ENCODE measurements around the gene TEX264.

The TEX264 gene

GRCh38 chr3:51710631-51711351 lies 39.7 kb downstream of the TEX264 start:
- no peaks in the 10 kb centered on the region for H3K4me1 ChIP-seq (ENCODE audit: insufficient read depth, low read length)
- H3K9me3 ChIP-seq (ENCODE audit: control insufficient read depth, insufficient read depth, low read length): no peaks in the 10 kb centered on the region
- no peaks in the 10 kb centered on the region for H3K36me3 ChIP-seq (ENCODE audit: insufficient read depth, low read length)
- H3K9ac ChIP-seq (ENCODE audit: low read depth, low read length): no peak overlapping the region

- no peaks in the 10 kb centered on the region for H3K36me3 ChIP-seq (ENCODE audit: insufficient read depth, low read length)
- H3K4me1 ChIP-seq (ENCODE audit: insufficient read depth, low read length): no peaks in the 10 kb centered on the region
- H3K9me3 ChIP-seq (ENCODE audit: control insufficient read depth, insufficient read depth, low read length): no peaks in the 10 kb centered on the region
- no peak overlapping the region for H3K9ac ChIP-seq (ENCODE audit: low read depth, low read length)
Measured at GRCh38 chr3:51711352-51712037, 40.4 kb downstream of the TEX264 start.

GRCh38 chr3:51712038-51712420 lies 41.0 kb downstream of the TEX264 start:
- Histone ChIP-seq H3K9me3 (ENCODE audit: control insufficient read depth, insufficient read depth, low read length) (no peaks in the 10 kb centered on the region), H3K36me3 (ENCODE audit: insufficient read depth, low read length) (no peaks in the 10 kb centered on the region), H3K9ac (ENCODE audit: low read depth, low read length) (no peak overlapping the region), H3K4me1 (ENCODE audit: insufficient read depth, low read length) (no peaks in the 10 kb centered on the region)

- no peaks in the 10 kb centered on the region for H3K4me1 ChIP-seq (ENCODE audit: insufficient read depth, low read length)
- H3K9me3 ChIP-seq (ENCODE audit: control insufficient read depth, insufficient read depth, low read length): no peaks in the 10 kb centered on the region
- no peaks in the 10 kb centered on the region for H3K36me3 ChIP-seq (ENCODE audit: insufficient read depth, low read length)
- no peak overlapping the region for H3K9ac ChIP-seq (ENCODE audit: low read depth, low read length)
Measured at GRCh38 chr3:51712511-51712931, 41.5 kb downstream of the TEX264 start.

GRCh38 chr3:51712963-51713362 lies 41.9 kb downstream of the TEX264 start:
- no peaks in the 10 kb centered on the region for H3K36me3 ChIP-seq (ENCODE audit: insufficient read depth, low read length)
- no peaks in the 10 kb centered on the region for H3K9me3 ChIP-seq (ENCODE audit: control insufficient read depth, insufficient read depth, low read length)
- no peaks in the 10 kb centered on the region for H3K4me1 ChIP-seq (ENCODE audit: insufficient read depth, low read length)
- no peak overlapping the region for H3K9ac ChIP-seq (ENCODE audit: low read depth, low read length)

GRCh38 chr3:51715231-51715976 lies 44.4 kb downstream of the TEX264 start:
- Histone ChIP-seq H3K9ac (ENCODE audit: low read depth, low read length) (no peak overlapping the region), H3K9me3 (ENCODE audit: control insufficient read depth, insufficient read depth, low read length) (no peaks in the 10 kb centered on the region), H3K4me1 (ENCODE audit: insufficient read depth, low read length) (no peaks in the 10 kb centered on the region), H3K36me3 (ENCODE audit: insufficient read depth, low read length) (no peaks in the 10 kb centered on the region)

GRCh38 chr3:51715977-51716294 lies 44.9 kb downstream of the TEX264 start:
- no peaks in the 10 kb centered on the region for H3K36me3 ChIP-seq (ENCODE audit: insufficient read depth, low read length)
- no peaks in the 10 kb centered on the region for H3K4me1 ChIP-seq (ENCODE audit: insufficient read depth, low read length)
- no peaks in the 10 kb centered on the region for H3K9me3 ChIP-seq (ENCODE audit: control insufficient read depth, insufficient read depth, low read length)
- no peak overlapping the region for H3K9ac ChIP-seq (ENCODE audit: low read depth, low read length)

- Histone ChIP-seq H3K36me3 (ENCODE audit: insufficient read depth, low read length) (no peaks in the 10 kb centered on the region), H3K4me1 (ENCODE audit: insufficient read depth, low read length) (no peaks in the 10 kb centered on the region; the same call in 1 of the 2 replicates), H3K9ac (ENCODE audit: low read depth, low read length) (no peak overlapping the region), H3K9me3 (ENCODE audit: control insufficient read depth, insufficient read depth, low read length) (no peaks in the 10 kb centered on the region)
Measured at GRCh38 chr3:51716805-51717204, 45.8 kb downstream of the TEX264 start.

- Histone ChIP-seq H3K36me3 (ENCODE audit: insufficient read depth, low read length) (no peaks in the 10 kb centered on the region), H3K4me1 (ENCODE audit: insufficient read depth, low read length) (no peaks in the 10 kb centered on the region; the same call in 1 of the 2 replicates), H3K9me3 (ENCODE audit: control insufficient read depth, insufficient read depth, low read length) (no peaks in the 10 kb centered on the region; the same call in 1 of the 2 replicates), H3K9ac (ENCODE audit: low read depth, low read length) (no peak overlapping the region)
Measured at GRCh38 chr3:51717446-51717845, 46.4 kb downstream of the TEX264 start.

- no peaks in the 10 kb centered on the region; the same call in 1 of the 2 replicates for H3K9me3 ChIP-seq (ENCODE audit: control insufficient read depth, insufficient read depth, low read length)
- no peak overlapping the region for H3K9ac ChIP-seq (ENCODE audit: low read depth, low read length)
- no peaks in the 10 kb centered on the region; the same call in 1 of the 2 replicates for H3K4me1 ChIP-seq (ENCODE audit: insufficient read depth, low read length)
- no peaks in the 10 kb centered on the region for H3K36me3 ChIP-seq (ENCODE audit: insufficient read depth, low read length)
Measured at GRCh38 chr3:51717947-51718346, 46.9 kb downstream of the TEX264 start.

GRCh38 chr3:51718547-51719409 lies 47.7 kb downstream of the TEX264 start:
- Histone ChIP-seq H3K9ac (ENCODE audit: low read depth, low read length) (no peak overlapping the region), H3K4me1 (ENCODE audit: insufficient read depth, low read length) (no peaks in the 10 kb centered on the region; the same call in 1 of the 2 replicates), H3K9me3 (ENCODE audit: control insufficient read depth, insufficient read depth, low read length) (no peaks in the 10 kb centered on the region; the same call in 1 of the 2 replicates), H3K36me3 (ENCODE audit: insufficient read depth, low read length) (no peaks in the 10 kb centered on the region)

GRCh38 chr3:51719410-51720025 lies 48.5 kb downstream of the TEX264 start:
- Histone ChIP-seq H3K9me3 (ENCODE audit: control insufficient read depth, insufficient read depth, low read length) (no peaks in the 10 kb centered on the region; the same call in 1 of the 2 replicates), H3K9ac (ENCODE audit: low read depth, low read length) (no peak overlapping the region), H3K4me1 (ENCODE audit: insufficient read depth, low read length) (no peaks in the 10 kb centered on the region; the same call in 1 of the 2 replicates)

GRCh38 chr3:51720292-51721061 lies 49.4 kb downstream of the TEX264 start:
- Histone ChIP-seq H3K4me1 (ENCODE audit: insufficient read depth, low read length) (no peaks in the 10 kb centered on the region; the same call in 1 of the 2 replicates), H3K36me3 (ENCODE audit: insufficient read depth, low read length) (no peaks in the 10 kb centered on the region), H3K9ac (ENCODE audit: low read depth, low read length) (no peak overlapping the region), H3K9me3 (ENCODE audit: control insufficient read depth, insufficient read depth, low read length) (no peaks in the 10 kb centered on the region; the same call in 1 of the 2 replicates)

More at GRCh38 chr3:51719410-51720025, 48.5 kb downstream of the TEX264 start:
- H3K36me3 ChIP-seq (ENCODE audit: insufficient read depth, low read length): no peaks in the 10 kb centered on the region
